GM18909 (cell line): ENCODE measurements around the gene FGD5.

Experiments used
- ATAC-seq: cut with Tn5 transposase; IDR thresholded peaks from one replicate; pipeline ENCODE4 v1.9.1; 2021; ENCODE audit warnings: mild to moderate bottlenecking; ENCODE audit not compliant: unreplicated experiment, poor library complexity

The FGD5 gene

DNA sequence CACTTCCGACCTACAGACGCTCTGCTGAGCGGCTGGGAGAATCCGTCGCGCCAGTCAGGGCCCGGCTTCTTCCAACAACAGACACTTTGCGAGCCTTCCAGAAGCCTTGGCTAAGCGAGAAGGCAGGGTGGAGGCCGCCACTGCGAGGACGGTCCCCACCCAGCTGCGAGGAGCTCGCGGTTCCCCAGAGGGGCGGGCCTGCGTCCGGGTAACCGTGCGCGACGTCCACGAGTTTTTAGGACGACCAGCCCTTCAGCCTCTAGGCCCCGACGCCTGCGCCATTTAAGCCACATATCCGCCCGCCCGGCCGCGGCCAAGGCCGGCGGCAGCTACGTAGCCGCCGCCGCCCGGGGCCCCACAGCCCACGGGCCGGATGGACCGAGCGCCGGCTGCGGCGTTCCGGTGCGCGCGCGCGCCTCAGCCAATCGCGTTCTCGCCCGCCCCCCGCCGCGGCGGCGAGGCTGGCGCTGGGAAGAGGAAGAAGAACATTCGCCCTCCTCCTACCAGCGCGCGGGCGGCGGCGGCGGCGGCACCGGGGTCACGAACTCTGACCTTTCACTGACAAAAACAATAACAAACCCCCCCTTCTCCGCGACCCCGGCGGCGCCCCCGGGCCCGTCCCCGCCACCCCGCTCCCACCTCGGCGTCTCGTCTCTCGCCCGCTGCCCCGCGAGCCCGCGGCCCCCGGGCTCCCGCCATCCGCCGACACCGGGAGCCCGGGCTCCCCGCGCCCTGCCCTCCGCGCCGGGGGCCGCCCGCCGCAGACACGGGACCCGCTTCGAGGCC lies 128.5 kb downstream of the FGD5 start, which contains the start of gene NR2C2:
Gene NR2C2, plus strand, starts transcription at position 484 of the 786 bp plus-strand sequence. CDS start 56,332 bp downstream, outside the sequence.
- ATAC-seq = peak; percentile 60

DNA sequence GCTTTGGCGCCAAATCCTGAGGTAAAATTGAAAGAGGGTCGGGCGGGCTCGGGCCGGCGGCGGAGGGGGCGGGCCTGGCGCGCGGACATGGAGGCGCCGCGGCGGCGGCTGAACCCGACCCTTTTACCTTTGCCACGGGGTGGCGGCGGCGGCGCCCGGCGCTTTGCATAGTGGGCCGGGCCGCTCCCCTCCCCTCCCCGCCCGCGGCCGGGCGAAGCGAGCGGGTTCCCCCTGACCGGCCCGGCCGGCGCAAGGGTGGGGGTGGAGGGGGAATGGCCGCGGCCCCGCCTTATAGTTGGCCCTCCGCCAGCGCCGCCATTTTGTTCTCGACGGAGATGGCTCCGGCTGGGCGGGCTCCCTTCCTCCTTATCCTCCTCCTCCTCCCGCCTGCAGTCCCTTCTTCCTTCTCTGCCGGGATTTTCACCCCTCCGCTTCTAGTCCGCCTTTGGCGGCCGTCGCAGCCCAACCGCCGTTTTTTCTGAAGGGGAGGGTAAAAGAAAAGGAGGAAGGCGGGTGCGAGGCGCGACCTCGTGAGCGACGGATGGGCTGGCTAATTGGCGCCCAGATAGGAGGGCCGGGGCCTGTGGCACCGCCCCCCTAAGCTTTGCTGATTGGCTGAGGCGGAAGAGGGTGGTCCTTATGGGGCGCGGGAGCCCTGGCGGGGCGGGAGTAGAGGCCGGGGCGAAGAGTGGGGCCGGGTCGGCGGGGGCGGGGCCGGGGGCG lies 129.3 kb downstream of the FGD5 start:
- ATAC-seq = peak; percentile 86

DNA sequence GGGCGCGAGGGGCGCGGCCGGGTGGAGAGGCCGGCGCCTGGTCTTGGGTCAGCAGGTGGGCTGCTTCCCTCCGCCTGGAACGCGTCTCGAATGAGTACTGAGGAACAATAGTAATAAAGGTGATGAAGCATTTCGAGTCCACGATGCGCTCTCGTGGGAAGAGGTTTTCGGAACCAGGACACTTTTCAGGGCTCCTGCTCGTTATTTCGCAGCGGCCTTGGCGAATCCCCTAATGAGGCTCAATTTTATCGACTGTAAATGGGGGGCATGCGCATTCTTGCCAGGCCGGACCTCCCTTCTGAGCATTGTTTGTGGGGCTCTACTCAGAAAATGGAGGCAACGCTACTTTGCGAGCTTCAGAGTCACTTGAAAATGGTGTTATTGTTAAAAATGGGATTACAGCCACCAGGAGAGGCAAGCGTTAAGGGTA lies 129.9 kb downstream of the FGD5 start:
- peak; percentile 0 for ATAC-seq

DNA sequence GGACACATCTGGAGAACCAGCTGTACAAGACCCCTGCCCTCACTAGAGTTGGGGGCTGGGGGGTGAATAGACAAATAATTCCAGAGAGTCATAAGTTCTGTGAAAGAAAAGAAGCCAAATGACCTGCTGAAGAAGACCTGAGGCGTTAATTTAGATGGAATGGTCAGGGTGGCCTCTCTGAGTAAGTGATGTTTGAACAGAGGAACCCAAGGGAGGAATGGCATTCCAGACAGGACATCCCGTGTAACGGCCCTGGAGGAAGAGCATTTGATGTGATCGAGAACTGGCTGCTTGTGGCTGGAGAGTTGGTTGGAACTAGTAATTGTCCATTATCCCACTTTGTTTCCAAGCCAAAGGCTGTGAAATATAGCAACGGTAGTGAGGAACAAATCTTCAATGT lies 130.4 kb downstream of the FGD5 start:
- ATAC-seq = no peak

DNA sequence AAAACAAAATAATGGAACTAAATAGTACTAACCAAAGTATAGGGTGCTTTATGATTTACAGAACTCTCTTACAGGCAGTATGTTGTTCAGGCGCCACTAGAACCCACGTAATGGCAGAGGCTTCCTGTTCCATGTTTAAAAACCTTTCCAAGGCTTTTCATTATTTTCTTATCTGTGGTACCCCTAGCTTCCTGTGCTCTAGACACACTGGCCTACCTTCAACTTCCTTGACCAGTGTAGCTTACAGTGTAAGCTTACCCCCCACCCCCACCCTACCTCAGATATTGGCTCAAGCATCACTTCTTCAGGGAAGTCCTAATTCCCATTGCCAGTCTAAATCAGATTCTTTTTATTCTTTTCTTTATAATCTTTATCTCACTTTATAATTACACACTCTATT lies 131.5 kb downstream of the FGD5 start:
- ATAC-seq = no peak

DNA sequence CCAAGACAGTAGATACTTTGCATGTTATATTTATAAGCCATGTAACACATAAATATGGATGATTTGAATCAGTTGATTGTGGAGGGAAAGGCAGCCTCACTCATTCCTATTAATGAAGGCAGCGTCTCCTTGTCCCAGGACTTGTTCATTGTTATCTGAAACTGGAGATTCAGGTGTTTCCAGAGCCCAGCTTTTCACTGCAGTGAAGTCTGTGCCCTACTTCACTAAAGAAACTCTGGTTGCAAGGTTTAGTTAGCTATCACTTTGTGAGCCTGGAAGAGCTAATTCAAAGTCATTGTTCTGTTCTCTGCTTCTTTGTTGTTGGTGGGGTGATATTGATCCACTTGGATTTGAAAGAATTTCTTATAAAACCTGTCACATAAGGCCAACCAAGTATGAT lies 138.4 kb downstream of the FGD5 start:
- no peak for ATAC-seq

- ATAC-seq = no peak
Measured at GRCh38 chr3:14957925-14958324, 139.2 kb downstream of the FGD5 start.

GRCh38 chr3:14959359-14959943 lies 140.7 kb downstream of the FGD5 start:
- peak; percentile 55 for ATAC-seq

DNA sequence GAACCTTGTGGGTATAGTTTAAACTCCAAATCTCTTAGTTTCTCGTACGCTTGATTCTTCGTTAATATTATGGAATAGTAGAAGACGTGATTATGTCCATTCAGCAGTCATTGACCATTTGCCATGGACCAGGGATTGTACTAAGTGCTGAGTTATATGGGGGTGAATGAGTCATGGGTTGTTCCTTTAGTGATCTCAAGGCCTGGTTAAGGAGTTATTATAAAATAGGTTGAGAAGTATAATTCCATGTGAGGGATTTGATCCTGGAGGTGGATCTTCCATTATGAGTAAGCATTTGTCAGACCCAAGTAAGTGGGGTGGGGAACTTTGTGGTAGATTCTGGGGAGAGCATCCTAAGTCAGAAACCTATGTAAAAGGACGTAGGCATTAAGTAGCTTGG lies 144.0 kb downstream of the FGD5 start:
- no peak for ATAC-seq

GRCh38 chr3:14967285-14967684 lies 148.5 kb downstream of the FGD5 start:
- ATAC-seq = no peak

DNA sequence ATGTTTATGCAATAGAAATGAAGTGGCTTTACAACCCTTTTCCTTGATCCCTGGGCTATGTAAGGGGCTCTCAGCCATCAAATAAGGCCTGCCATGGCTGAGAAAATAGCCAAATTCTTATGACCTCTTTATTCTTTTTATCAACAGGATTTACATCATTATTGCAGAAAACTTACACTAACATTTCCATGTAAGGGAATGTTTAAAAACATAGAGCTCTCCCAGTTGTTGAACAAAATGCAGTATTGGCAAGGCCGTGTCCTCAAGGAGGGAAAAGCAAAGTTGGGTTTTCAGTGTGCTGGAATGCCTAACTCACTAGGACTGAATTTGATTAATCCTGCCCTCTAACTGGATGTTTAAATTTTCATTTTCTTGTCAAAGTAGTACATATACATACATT lies 150.9 kb downstream of the FGD5 start:
- no peak for ATAC-seq

DNA sequence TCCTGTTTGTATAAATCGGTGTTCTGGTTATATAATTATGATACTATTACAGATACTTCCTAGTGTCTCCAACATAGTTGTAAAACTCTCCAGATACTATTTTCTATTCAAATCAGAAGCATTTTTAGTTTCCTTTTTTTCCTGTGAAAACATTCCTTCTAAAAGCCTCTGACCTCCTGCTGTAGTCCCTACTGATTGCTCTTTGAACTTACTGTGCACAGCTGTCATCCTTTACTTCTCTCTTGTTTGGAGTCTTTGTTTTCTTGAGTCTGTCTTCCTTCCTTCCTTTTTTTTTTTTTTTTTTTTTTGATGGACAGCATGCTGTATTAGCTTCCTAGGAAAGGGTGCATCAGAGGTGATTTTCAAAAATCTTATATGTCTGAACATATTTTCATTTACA lies 157.6 kb downstream of the FGD5 start:
- no peak for ATAC-seq

DNA sequence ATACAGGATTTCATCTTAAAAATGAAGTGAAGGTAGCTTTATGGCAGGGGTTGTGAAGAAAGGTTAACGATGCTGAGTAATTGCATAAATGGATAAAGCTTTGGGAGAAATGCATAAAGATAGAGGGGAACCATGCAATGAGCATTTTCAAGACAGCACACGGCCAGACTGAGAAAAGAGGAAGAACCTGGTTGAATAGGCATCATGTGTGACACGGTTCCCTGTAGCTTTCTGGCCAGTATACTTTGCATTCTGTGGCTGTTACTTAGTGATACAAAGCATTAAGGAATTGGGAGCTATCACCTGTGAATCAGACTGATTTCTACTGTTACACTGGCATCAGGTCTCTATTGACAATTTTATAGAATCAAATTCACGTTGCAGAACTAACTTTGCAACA lies 161.9 kb downstream of the FGD5 start:
- ATAC-seq = no peak
